HG03432 (cell line): ENCODE data around the gene SMU1.

ENCODE experiments used
- ATAC-seq: cut with Tn5 transposase; IDR thresholded peaks from one replicate; pipeline ENCODE4 v1.9.1; 2021; ENCODE audit warnings: mild to moderate bottlenecking, moderate library complexity; ENCODE audit not compliant: unreplicated experiment

The SMU1 gene

GRCh38 chr9:33046061-33046460, 30.4 kb downstream of the SMU1 start:
- ATAC-seq = no peak

GRCh38 chr9:33044677-33045282, 31.7 kb downstream of the SMU1 start:
- ATAC-seq = peak; percentile 2

- ATAC-seq = peak; percentile 88
These were observed 32.3 kb downstream of the SMU1 start for GRCh38 chr9:33044162-33044673.

- ATAC-seq = no peak
These were observed 32.8 kb downstream of the SMU1 start for GRCh38 chr9:33043671-33044070.

GRCh38 chr9:33042473-33042872, 34.0 kb downstream of the SMU1 start:
- no peak for ATAC-seq

GRCh38 chr9:33041432-33042188, 34.9 kb downstream of the SMU1 start:
- ATAC-seq = no peak

GRCh38 chr9:33040792-33041431, 35.6 kb downstream of the SMU1 start:
- no peak for ATAC-seq

- ATAC-seq = no peak
These were observed 43.6 kb downstream of the SMU1 start for GRCh38 chr9:33032865-33033264.

GRCh38 chr9:33032292-33032691, 44.2 kb downstream of the SMU1 start:
- ATAC-seq = no peak

GRCh38 chr9:33030285-33030684, 46.2 kb downstream of the SMU1 start:
- ATAC-seq = no peak

- no peak for ATAC-seq
These were observed 47.2 kb downstream of the SMU1 start for GRCh38 chr9:33029231-33029786.

GRCh38 chr9:33025572-33026342, 50.7 kb downstream of the SMU1 start:
- ATAC-seq = peak; percentile 54

- ATAC-seq = peak; percentile 96
These were observed 51.4 kb downstream of the SMU1 start, which contains the start of gene DNAJA1 for GRCh38 chr9:33024966-33025571. Gene DNAJA1 (plus strand): TSS chr9:33025273. CDS start chr9:33026485, 1,212 bp downstream.

GRCh38 chr9:33024126-33024965, 52.1 kb downstream of the SMU1 start:
- no peak for ATAC-seq

GRCh38 chr9:33023661-33024060, 52.8 kb downstream of the SMU1 start:
- ATAC-seq = no peak

- no peak for ATAC-seq
These were observed 53.7 kb downstream of the SMU1 start for GRCh38 chr9:33022755-33023154.

GRCh38 chr9:33022303-33022702, 54.2 kb downstream of the SMU1 start:
- no peak for ATAC-seq

- no peak for ATAC-seq
These were observed 56.7 kb downstream of the SMU1 start for GRCh38 chr9:33019797-33020196.

- no peak for ATAC-seq
These were observed 59.0 kb downstream of the SMU1 start for GRCh38 chr9:33017283-33018041.
